DND-41 (cell line): ENCODE results near the gene CARTPT.

Source experiments
- CTCF ChIP-seq: IDR thresholded peaks from 2 replicates; pipeline ENCODE4 v1.5.1; 2012; ENCODE audit warnings: borderline replicate concordance, low read length, moderate library complexity, mild to moderate bottlenecking; ENCODE audit not compliant: poor library complexity, severe bottlenecking; ENCODE audit errors: extremely low read depth
- EZH2 ChIP-seq: IDR thresholded peaks from 3 replicates; pipeline ENCODE4 v1.6.1; 2012; ENCODE audit warnings: borderline replicate concordance, low read depth, mild to moderate bottlenecking, moderate library complexity, low read length, inconsistent platforms; ENCODE audit not compliant: severe bottlenecking

GRCh38 chr5:71747182-71747581 lies 28.1 kb downstream of the CARTPT start:
- TF ChIP-seq CTCF (no peak), EZH2 (no peak)
